ENCODE results near the gene HNRNPA0.

HNRNPA0 gene

DNA sequence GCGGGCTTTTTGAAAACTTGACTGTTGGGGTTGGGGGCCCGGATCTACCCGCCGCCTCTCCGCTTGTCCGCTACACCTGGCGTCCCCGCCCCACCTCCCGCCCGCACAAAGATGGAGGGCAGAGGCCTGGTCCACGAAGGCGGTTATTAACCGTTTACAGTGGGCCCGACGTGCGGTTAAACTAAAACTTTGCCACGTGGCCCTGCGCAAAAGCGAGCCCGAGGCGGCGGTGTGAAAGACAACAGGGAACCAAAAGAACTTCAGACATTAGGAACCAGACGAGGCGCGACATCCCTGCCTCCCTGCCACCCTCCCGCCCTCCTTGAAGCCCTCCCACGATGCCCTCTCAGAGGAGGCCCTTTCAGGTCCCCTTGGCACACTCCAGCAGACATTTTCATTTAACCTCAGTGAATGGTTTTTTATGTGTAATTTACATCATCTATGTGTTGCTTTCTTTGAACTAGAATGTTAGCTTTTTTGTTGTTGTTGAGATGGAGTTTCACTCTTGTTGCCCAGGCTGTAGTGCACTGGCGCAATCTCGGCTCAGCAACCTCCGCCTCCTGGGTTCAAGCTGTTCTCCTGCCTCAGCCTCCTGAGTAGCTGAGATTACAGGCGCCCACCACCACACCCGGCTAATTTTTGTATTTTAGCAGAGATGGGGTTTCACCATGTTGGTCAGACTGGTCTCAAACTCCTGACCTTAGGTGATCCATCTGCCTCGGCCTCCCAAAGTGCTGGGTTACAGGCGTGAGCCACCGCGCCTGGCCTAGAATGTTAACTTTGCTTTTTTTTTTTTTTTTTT, 999 bp upstream of the HNRNPA0 start:
- in situ Hi-C loops (cut with MboI; ENCODE audit: low sequenced_read_pairs), result no loop called here

DNA sequence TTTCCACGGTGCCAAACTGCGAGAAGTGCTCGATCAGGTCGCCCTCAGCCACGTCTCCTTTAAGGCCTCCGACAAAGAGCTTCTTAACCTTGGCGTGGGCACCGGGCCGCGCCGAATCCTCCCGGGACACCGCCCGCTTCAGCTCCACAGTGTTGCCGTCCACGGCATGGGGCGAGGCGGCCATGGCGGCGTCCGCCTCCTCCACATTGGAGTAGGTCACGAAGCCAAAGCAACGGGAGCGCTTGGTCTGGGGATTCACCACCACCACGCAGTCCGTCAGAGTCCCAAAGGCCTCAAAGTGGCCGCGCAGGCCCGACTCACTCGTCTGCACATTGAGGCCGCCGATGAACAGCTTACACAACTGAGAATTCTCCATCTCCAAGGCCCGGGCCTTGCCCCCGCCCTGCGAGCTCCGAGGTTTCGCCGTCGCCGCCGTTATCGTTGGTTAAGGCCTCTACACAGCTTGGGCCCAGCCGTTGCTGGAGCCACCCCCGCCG, 424 bp downstream of the HNRNPA0 start:
- in situ Hi-C loops (cut with MboI; ENCODE audit: low sequenced_read_pairs), result no loop called here

DNA sequence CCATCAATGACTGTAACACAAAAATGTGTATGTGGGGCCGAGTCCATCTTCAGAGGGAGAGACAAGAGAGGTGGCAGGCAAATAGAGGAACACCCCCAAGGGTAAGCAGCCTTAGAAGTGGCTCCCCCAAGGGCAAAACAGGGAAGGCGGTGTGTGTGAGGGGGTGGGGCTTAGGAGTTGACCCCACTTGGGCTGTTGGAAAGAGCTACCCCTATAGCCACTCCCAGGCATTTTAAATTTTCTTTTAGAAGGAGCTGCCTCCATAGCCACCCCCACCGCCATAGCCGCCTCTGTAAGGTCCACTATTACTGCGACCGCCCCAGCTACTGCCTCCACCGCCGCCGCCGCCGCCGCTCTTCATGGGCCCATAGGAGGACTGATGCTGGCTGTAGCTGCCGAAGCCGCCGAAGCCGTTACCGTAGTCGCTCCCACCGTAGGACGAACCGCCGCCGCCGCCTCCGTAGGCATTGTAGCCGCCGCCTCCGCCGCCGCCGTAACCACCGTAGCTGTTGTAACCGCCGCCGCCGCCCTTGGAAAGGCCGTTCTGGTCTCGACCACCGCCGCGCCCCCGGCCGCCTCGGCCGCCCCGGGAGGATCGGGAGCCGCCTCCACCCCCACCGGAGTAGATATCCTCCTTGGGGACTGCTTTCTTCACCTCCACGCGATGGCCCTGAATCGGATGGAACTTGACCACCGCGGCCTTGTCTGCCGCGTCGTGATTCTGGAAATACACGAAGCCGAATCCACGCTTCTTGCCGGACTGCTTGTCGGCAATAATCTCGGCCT, 1.1 kb downstream of the HNRNPA0 start:
- in situ Hi-C loops (cut with MboI; ENCODE audit: low sequenced_read_pairs), result no loop called here

DNA sequence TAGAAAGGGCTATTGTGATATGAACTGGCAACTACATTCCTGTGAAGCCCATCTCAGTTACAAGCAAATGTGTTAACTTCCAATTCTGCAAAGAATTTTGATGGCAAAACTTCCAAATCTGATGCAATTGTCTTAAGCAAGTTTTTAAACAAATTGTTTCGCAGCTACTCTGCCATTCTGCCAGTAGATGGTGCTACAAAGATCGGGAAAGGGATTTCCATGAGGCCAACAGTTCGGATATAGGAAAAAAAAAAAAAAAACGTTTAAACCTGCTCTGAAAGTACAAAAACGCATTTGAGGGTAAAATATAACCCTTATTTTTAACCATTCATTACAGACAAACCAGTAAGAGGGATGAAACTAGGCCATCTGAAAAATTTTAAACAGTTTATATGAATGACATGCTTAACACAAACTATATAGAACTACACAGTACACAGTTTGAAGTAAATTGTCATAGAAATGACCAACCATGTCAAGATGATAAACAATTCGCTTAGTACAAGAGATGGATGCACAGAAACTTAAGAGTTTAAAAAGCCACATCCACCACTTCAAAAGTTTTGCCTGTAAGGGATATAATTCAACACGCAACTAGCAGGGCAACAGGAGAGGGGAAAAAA, 2.2 kb downstream of the HNRNPA0 start:
- in situ Hi-C loops (cut with MboI; ENCODE audit: low sequenced_read_pairs), result no loop called here

DNA sequence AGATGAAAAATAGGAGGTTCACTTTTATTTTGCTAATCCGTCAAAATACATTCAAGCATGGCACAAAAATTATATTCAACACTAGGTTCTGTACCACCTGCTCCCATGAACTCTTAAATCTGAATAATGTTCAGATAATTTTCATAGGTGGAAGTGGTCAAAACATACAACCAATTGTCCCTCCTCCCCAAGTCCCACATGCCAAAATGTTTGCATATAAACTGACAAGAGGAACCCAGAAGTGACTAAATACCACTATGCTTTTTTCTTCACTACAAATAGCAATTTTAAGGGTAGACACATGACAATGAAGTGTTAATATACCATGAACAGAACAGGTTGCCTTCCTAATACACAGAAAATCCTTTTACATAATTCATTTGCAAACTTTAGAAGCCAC, 3.7 kb downstream of the HNRNPA0 start:
- in situ Hi-C loops (cut with MboI; ENCODE audit: low sequenced_read_pairs), result no loop called here

DNA sequence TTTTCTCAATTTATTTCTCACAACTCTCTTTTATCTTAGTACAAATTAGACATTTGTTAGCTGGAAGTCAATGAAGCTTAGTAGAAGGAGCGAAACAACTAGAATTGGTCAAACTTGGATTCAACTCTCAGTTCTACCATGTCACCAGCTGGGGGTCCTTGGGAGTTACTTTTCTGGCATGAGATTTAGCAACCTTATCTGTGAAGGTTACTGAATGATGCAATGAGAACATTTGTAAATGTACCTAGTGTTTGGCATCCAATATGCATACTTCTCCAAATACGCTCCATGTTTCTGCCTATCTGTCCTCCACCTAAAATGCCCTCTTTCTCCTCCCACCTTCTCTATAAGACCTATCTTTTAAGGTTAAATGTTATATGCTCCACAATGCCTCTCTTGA, 6.3 kb downstream of the HNRNPA0 start:
- in situ Hi-C loops (cut with MboI; ENCODE audit: low sequenced_read_pairs), result no loop called here

DNA sequence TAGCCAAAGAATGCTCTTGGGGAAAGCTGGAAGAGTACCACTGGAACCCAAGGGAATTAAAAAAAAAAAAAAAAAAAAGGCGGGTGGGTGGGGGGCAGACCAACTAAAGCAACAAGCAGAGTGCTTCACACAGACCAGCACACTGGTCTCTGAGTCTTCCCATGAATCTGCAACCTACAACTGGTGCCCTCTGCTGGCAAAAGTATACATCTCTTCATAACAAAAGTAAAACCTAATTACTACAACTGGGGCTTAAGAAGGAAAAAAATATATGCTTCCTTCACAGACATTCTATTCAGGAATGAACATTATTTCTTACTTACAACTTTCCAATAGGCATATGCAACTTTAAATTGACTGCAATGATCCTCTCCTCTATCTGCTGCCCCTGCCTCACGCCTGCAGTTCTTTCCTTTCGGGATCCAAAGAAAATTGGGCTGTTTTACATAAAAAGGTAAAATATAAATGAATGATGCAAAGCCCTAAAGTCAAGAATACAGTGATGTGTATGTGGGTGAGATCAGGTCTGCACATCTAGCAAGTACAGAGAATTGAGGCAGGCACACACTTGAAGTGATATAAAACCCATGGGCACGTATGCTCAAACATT, 11.0 kb downstream of the HNRNPA0 start:
- in situ Hi-C loops (cut with MboI; ENCODE audit: low sequenced_read_pairs), result no loop called here

DNA sequence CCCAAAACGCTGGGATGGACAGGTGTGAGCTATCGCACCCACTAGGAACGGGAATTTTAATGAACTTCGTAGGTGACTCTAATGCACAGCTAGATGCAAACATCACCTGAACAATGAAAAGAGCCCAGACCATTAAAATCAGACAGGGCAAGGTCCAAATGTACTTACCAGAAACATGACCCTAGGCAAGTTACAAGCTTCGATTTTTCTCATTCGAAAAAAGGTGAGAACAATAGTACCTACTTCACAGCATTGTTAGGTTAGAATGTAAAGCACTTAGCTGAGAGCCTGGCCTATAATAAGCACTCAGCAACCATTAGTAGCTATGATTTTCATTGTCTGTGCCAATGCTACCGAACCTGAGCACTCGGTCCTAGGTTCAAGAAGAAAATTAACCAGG, 12.4 kb downstream of the HNRNPA0 start:
- in situ Hi-C loops (cut with MboI; ENCODE audit: low sequenced_read_pairs), result no loop called here

DNA sequence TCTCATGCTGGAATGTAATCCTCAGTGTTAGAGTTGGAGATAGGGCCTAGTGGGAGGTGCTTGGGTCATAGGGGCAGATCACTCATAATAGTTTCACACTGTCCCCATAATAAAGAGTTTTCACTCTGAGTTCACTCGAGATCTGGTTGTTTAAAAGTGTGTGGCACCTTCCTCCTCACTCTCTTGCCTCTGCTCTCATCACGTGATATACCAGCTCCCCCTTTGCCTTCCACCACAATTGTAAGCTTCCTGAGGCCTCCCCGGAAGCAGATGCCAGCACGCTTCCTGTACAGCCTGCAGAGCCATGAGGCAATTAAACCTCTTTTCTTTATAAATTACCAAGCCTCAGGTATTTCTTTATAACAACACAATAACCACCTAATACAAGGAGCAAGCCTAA, 14.4 kb downstream of the HNRNPA0 start:
- in situ Hi-C loops (cut with MboI; ENCODE audit: low sequenced_read_pairs), result no loop called here

DNA sequence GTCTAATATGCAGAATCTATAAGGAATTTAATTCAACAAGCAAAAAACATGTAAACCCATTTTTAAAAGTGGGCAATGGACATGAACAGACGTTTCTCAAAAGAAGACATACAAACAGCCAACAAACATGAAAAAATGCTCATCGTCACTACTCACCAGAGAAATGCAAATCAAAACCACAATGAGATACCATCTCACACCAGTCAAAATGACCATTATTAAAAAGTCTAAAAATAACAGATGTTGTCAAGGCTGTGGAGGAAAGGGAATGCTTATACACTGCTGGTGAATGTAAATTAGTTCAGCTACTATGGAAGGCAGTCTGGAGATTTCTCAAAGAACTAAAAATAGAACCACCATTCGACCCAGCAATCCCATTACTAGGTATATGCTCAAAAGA, 15.2 kb downstream of the HNRNPA0 start:
- in situ Hi-C loops (cut with MboI; ENCODE audit: low sequenced_read_pairs), result no loop called here

DNA sequence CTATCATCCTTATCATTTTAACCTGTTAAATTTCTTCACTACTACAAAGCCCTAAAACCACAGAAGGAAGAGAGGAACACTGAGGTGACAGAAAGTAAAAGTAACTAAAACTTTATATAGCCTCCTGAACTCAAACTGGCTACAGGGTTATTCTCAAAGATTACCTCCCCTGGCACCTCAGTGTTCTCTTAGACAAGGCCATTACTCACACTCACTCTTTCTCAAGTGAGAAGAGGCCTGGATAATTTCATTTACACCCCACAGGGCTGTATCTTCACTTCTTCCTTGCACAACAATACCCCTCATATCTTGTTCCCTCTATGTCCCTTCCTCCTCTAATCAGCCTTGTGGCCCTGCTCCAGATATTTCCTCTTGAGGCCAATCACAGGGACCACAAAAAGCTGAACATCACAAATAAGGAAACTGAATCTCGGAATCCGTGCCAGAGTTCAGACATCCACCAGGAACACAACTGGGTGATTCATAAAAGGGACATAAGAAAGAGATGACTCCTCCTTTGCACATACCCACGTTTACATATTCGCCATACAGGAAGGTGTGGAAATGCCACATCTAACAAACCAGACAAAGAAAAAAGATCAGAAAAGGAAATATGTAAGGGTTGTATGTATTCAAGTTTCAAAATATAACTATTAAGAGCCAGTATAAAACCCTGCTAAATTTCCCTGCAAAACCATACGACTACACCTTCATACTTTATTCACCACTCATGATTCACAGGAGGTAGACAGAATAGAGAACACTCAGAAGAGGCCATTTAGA, 16.6 kb downstream of the HNRNPA0 start:
- in situ Hi-C loops (cut with MboI; ENCODE audit: low sequenced_read_pairs), result no loop called here

DNA sequence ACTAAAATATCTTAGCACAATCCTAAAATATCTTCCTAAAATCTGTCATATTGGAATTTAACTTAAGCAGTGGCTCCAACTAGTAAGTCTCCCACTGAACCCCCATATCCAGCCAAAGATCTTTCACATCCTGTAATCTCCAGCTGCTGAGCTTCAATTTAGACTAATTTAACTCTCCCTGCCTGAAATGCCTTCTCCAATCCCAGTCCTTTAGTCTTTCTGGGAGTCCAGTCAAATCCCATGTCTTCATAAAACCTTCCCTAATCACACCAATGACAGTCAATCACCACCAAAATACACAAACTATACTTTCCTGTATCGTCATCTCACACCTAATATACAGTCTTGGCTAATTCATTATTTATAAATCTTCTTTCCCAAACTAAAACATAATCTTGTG, 17.7 kb downstream of the HNRNPA0 start:
- in situ Hi-C loops (cut with MboI; ENCODE audit: low sequenced_read_pairs), result no loop called here

DNA sequence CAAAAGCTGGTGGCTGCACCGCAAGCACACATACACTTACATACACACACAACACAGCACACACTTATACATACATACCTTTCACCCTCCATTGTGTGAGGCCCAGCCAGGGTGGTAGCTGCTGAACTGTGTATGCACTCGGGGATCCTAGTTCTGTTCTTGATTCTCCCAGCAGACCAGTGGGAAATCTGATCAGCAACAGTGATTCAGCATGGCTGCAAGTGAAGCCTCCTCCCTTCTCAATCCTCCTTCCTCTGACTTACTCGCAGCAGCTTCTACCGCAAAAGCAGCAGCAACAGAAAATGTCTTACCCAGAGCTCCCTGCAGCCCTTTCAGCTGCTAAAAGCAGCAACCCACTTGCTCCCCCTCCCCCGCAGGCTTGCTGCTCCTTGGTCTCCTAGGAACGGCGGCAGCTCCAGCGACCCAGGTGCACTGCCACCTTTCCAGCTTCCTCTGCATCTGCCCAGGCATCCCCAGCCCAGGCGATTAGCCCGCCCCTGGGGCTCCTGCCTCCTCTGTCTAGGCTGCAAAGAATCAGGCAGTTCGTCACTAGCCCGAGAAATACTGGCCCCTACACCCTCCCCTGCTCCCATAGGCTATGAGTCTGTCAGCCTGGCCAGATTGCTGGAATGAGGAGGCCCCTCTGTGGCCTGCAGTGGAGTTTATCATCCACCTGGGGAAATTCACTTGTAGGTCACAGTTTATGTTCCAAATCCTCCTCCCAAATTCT, 18.4 kb downstream of the HNRNPA0 start, which contains the start of gene KLHL3:
TSS of gene KLHL3 (minus strand) at position 535 of the 730 bp plus-strand sequence. CDS start at position 92, 443 bp downstream.
- in situ Hi-C loops (cut with MboI; ENCODE audit: low sequenced_read_pairs), result no loop called here

DNA sequence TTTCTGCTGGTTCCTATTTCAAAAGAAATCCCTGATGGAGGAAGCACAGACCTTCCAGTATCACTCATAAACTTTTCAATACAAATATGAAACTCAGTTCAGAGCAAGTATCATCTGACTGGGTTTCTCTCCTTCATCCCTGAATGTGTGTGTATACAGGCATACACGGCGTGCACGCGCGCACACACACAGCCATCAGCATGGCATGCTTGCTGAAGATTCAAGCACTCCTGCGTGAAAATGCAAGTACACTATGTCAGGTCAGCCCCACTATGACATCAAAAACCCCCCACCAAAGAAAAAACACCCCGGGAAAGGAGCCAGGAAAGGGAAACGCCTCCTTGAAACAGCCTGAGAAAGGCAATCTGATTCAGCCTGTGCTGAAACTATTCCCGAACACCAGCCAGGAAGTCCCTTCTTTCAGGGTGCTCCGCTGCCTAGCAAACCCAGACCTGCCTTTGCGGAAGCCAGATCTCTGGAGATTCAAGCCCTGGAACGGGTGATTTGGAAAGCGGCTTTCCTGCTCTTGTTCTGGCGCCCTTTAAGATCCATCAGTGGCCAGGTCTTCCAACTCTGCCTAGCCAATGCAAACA, 19.1 kb downstream of the HNRNPA0 start:
- in situ Hi-C loops (cut with MboI; ENCODE audit: low sequenced_read_pairs), result no loop called here

DNA sequence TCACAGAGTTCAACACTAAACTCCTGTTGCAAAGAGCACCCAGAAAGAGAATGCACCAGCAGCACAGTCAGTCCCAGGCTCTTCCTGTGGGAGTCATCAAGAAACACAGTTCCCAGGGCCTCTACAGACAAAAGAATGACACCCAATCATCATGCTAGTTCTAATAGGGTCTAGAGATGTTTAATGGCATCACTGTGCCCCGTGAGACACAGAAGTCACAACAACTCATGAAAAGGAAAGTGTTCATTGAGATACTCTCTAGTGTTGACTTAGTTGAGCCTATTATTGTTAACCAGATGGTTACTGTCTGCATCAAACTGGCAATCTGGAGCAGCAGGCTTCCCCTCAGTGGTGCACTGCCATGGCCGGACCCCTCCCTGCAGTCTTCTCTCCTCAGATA, 19.8 kb downstream of the HNRNPA0 start:
- in situ Hi-C loops (cut with MboI; ENCODE audit: low sequenced_read_pairs), result no loop called here

DNA sequence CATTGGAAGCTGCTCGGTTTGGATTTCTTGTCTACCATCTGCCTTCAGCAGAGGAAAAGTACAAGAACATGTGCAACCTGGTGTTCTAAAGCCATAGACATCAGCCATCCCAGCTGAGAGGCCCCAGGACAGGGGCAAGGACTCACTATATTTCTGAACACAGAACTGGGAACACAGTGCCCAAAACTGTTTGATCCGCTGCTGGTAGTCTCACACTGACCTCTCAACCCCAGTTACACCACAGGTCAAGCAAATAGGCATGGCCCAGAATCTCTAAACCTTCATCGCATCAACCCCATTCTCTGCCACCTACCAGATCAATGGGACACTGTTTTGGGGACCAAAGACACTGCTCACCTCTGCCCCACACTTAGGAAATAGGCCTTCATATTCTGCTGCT, 20.2 kb downstream of the HNRNPA0 start:
- in situ Hi-C loops (cut with MboI; ENCODE audit: low sequenced_read_pairs), result no loop called here

DNA sequence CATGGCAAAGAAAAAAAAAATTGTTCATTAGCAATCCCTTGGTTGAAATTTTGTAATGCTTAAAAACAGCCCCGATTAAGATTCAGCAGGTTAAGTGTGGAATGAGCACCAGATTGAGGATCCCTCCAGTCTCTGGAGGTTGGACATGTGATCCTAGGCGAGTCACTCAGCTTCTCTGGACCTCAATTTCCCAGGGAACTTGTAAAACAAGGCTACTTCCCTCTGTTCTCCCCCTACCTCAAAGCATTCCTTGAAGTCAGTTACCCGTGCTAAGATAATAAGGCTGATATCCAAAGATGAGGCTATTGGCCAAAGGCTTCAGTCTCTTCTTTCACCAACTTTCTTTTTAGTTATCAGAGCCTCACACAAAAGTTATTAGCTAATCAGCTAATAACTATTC, 21.2 kb downstream of the HNRNPA0 start:
- in situ Hi-C loops (cut with MboI; ENCODE audit: low sequenced_read_pairs), result no loop called here

DNA sequence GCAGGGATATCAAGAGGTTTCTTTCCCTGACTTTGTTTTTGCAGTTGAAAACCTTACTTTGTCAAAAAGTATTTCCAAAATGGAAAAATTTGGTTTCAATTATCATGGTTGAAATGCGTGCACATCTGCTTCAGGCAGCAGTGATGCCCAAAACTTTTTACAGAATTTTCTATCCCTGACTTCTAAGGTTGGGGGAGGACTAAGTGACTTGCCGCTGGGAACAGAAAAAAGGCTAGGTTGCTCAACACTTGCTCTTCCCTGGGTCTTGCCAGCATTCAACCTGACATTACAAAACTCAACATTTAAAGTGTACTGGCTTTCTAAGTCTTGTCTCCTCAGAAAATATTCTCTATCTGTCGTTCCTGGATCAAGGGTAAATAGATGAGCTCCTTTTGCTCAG, 23.0 kb downstream of the HNRNPA0 start:
- in situ Hi-C loops (cut with MboI; ENCODE audit: low sequenced_read_pairs), result no loop called here

DNA sequence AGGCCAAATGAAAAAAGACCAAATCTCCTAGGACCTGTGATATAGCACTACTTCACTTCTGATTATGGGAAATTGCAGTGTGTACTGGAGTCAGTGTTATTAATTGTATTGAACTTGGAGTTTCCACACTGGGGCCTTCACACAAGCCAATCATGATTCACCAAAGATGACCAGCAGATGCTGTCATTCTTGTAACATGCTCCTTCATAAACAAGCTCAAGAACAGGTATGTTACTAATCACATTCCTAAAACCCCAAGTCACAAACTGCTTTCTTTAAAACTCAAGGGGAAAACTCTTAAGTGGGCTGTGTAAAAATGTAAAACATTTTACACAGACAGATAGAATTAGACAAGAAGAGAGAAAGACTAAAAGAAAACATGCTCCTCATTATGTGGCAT, 23.8 kb downstream of the HNRNPA0 start:
- in situ Hi-C loops (cut with MboI; ENCODE audit: low sequenced_read_pairs), result no loop called here
